Activated naive CD8-positive, alpha-beta T cell treated with anti-CD3 and anti-CD28 coated beads, Interleukin-2, amount 10 ng/mL, durations not matched to agents 7 days and 5 days (primary cell): Measurements from ENCODE around the gene COX7B2. TPM values are rescaled to one million over a fixed set of nuclear protein-coding genes. Genes with fewer than 3 reads are reported as not detected.

Experiments used
- ATAC-seq: fragments of 150-1000 bp; cut with Tn5 transposase; one replicate; pipeline ENCODE4 v1.10.0; 2021; ENCODE audit warnings: low read depth, moderate library complexity
- POLR2A ChIA-PET: fragments of 350-600 bp; sonication (Branson Sonifier 250); formaldehyde crosslinking; loops from one replicate; lab custom pipeline; 2021; ENCODE audit warnings: antibody characterized with exemption; lab: Charles Lee
- DNase-seq: peaks from one replicate; pipeline ENCODE4 v3.0.0; 2021
- H3K27ac Mint-ChIP-seq: one replicate; pipeline ENCODE4 v1.8.0; 2022; ENCODE audit warnings: mild to moderate bottlenecking, mixed read lengths
- H3K27me3 Mint-ChIP-seq: one replicate; pipeline ENCODE4 v1.8.0; 2022; ENCODE audit warnings: mild to moderate bottlenecking, moderate library complexity, mixed read lengths
- H3K36me3 Mint-ChIP-seq: one replicate; pipeline ENCODE4 v1.8.0; 2021; ENCODE audit warnings: mild to moderate bottlenecking, mixed read lengths
- H3K4me1 Mint-ChIP-seq: one replicate; pipeline ENCODE4 v1.8.0; 2021; ENCODE audit warnings: mixed read lengths
- H3K4me3 Mint-ChIP-seq: one replicate; pipeline ENCODE4 v1.8.0; 2022; ENCODE audit warnings: mild to moderate bottlenecking, moderate library complexity, mixed read lengths
- H3K9me3 Mint-ChIP-seq: one replicate; pipeline ENCODE4 v1.8.0; 2021; ENCODE audit warnings: mixed read lengths
- total RNA-seq, 2 experiments: library from RNA; stranded (reverse); gene quantifications; one replicate each; pipeline ENCODE4 v1.2.3, GENCODE V29; 2021

Gene COX7B2
- total RNA-seq, 2 experiments from 2014 or later, result not detected

GRCh38 chr4:46931981-46932380, 22.9 kb upstream of the COX7B2 start:
- no peak overlapping the region for H3K27ac Mint-ChIP-seq
- H3K4me3 Mint-ChIP-seq, result no peak overlapping the region
- H3K9me3 Mint-ChIP-seq, result no peaks in the 10 kb centered on the region
- ATAC-seq (peak; percentile 42), DNase-seq (no peak)
- H3K36me3 Mint-ChIP-seq, result no peaks in the 10 kb centered on the region
- no peaks in the 10 kb centered on the region for H3K27me3 Mint-ChIP-seq
- POLR2A ChIA-PET, result no interaction called here
- no peaks in the 10 kb centered on the region for H3K4me1 Mint-ChIP-seq

GRCh38 chr4:46930891-46931290, 21.8 kb upstream of the COX7B2 start:
- Mint-ChIP-seq H3K4me1 (no peaks in the 10 kb centered on the region), H3K27ac (no peak overlapping the region), H3K9me3 (no peaks in the 10 kb centered on the region)

GRCh38 chr4:46927201-46927600, 18.2 kb upstream of the COX7B2 start:
- Mint-ChIP-seq H3K4me3 (no peak overlapping the region), H3K27me3 (no peaks in the 10 kb centered on the region), H3K9me3 (no peaks in the 10 kb centered on the region), H3K4me1 (no peaks in the 10 kb centered on the region), H3K27ac (no peak overlapping the region), H3K36me3 (no peaks in the 10 kb centered on the region)
- ATAC-seq (no peak), DNase-seq (no peak)
- POLR2A ChIA-PET, result no interaction called here

More at GRCh38 chr4:46930891-46931290, 21.8 kb upstream of the COX7B2 start:
- Mint-ChIP-seq H3K36me3 (no peaks in the 10 kb centered on the region), H3K4me3 (no peak overlapping the region), H3K27me3 (no peaks in the 10 kb centered on the region)
- no peak for ATAC-seq
- DNase-seq, result no peak
- POLR2A ChIA-PET, result no interaction called here

GRCh38 chr4:46924789-46925529, 15.9 kb upstream of the COX7B2 start:
- no peak overlapping the region for H3K4me3 Mint-ChIP-seq
- H3K27me3 Mint-ChIP-seq, result no peaks in the 10 kb centered on the region
- H3K9me3 Mint-ChIP-seq, result no peaks in the 10 kb centered on the region
- no peaks in the 10 kb centered on the region for H3K4me1 Mint-ChIP-seq
- POLR2A ChIA-PET, result no interaction called here
- no peak for ATAC-seq
- no peak overlapping the region for H3K27ac Mint-ChIP-seq
- no peak for DNase-seq
- no peaks in the 10 kb centered on the region for H3K36me3 Mint-ChIP-seq

GRCh38 chr4:46922205-46922604, 13.2 kb upstream of the COX7B2 start:
- Mint-ChIP-seq H3K36me3 (no peaks in the 10 kb centered on the region), H3K27ac (no peak overlapping the region), H3K4me1 (no peaks in the 10 kb centered on the region), H3K9me3 (no peaks in the 10 kb centered on the region), H3K4me3 (no peak overlapping the region), H3K27me3 (no peaks in the 10 kb centered on the region)
- ATAC-seq, result no peak
- POLR2A ChIA-PET, result no interaction called here
- no peak for DNase-seq

- POLR2A ChIA-PET, result no interaction called here
- no peaks in the 10 kb centered on the region for H3K4me1 Mint-ChIP-seq
- H3K4me3 Mint-ChIP-seq, result no peak overlapping the region
- DNase-seq, result no peak
- no peaks in the 10 kb centered on the region for H3K27me3 Mint-ChIP-seq
- no peaks in the 10 kb centered on the region for H3K36me3 Mint-ChIP-seq
- H3K27ac Mint-ChIP-seq, result no peak overlapping the region
- peaks cover 2% of the 10 kb centered on the region for H3K9me3 Mint-ChIP-seq
- ATAC-seq, result no peak
These were observed 897 bp downstream of the COX7B2 start for GRCh38 chr4:46908148-46908547.

GRCh38 chr4:46900082-46900481, 9.0 kb downstream of the COX7B2 start:
- Mint-ChIP-seq H3K4me1 (no peaks in the 10 kb centered on the region), H3K4me3 (no peak overlapping the region), H3K36me3 (no peaks in the 10 kb centered on the region), H3K27me3 (no peaks in the 10 kb centered on the region), H3K27ac (no peak overlapping the region), H3K9me3 (no peaks in the 10 kb centered on the region)
- ATAC-seq (no peak), DNase-seq (no peak)
- POLR2A ChIA-PET, result no interaction called here

GRCh38 chr4:46894826-46895225, 14.2 kb downstream of the COX7B2 start:
- no peak overlapping the region for H3K27ac Mint-ChIP-seq
- no peaks in the 10 kb centered on the region for H3K4me1 Mint-ChIP-seq
- H3K9me3 Mint-ChIP-seq, result no peaks in the 10 kb centered on the region
- POLR2A ChIA-PET, result no interaction called here
- H3K4me3 Mint-ChIP-seq, result no peak overlapping the region
- H3K27me3 Mint-ChIP-seq, result no peaks in the 10 kb centered on the region
- no peaks in the 10 kb centered on the region for H3K36me3 Mint-ChIP-seq
- no peak for ATAC-seq
- DNase-seq, result no peak

- DNase-seq (no peak), ATAC-seq (no peak)
- H3K4me3 Mint-ChIP-seq, result no peak overlapping the region
- H3K27me3 Mint-ChIP-seq, result no peaks in the 10 kb centered on the region
- H3K9me3 Mint-ChIP-seq, result no peaks in the 10 kb centered on the region
- no peaks in the 10 kb centered on the region for H3K4me1 Mint-ChIP-seq
- H3K36me3 Mint-ChIP-seq, result no peaks in the 10 kb centered on the region
- POLR2A ChIA-PET, result no interaction called here
- H3K27ac Mint-ChIP-seq, result no peak overlapping the region
These were observed 19.0 kb downstream of the COX7B2 start for GRCh38 chr4:46890056-46890455.

- POLR2A ChIA-PET, result no interaction called here
- no peak overlapping the region for H3K4me3 Mint-ChIP-seq
- no peaks in the 10 kb centered on the region for H3K9me3 Mint-ChIP-seq
- no peak for ATAC-seq
- H3K27me3 Mint-ChIP-seq, result no peaks in the 10 kb centered on the region
- no peaks in the 10 kb centered on the region for H3K4me1 Mint-ChIP-seq
- no peaks in the 10 kb centered on the region for H3K36me3 Mint-ChIP-seq
- no peak for DNase-seq
- no peak overlapping the region for H3K27ac Mint-ChIP-seq
These were observed 19.6 kb downstream of the COX7B2 start for GRCh38 chr4:46889410-46889809.

- no peaks in the 10 kb centered on the region for H3K27me3 Mint-ChIP-seq
- ATAC-seq (no peak), DNase-seq (no peak)
- H3K4me1 Mint-ChIP-seq, result no peaks in the 10 kb centered on the region
- no peaks in the 10 kb centered on the region for H3K9me3 Mint-ChIP-seq
- no peak overlapping the region for H3K4me3 Mint-ChIP-seq
- H3K27ac Mint-ChIP-seq, result no peak overlapping the region
- POLR2A ChIA-PET, result no interaction called here
- H3K36me3 Mint-ChIP-seq, result no peaks in the 10 kb centered on the region
These were observed 22.3 kb downstream of the COX7B2 start for GRCh38 chr4:46886711-46887110.

- no peak for DNase-seq
- no peaks in the 10 kb centered on the region for H3K36me3 Mint-ChIP-seq
- H3K4me1 Mint-ChIP-seq, result no peaks in the 10 kb centered on the region
- POLR2A ChIA-PET, result no interaction called here
- ATAC-seq, result no peak
- H3K27me3 Mint-ChIP-seq, result no peaks in the 10 kb centered on the region
- no peak overlapping the region for H3K4me3 Mint-ChIP-seq
- H3K27ac Mint-ChIP-seq, result no peak overlapping the region
- H3K9me3 Mint-ChIP-seq, result peaks cover 1% of the 10 kb centered on the region
These were observed 30.4 kb downstream of the COX7B2 start for GRCh38 chr4:46878641-46879040.

GRCh38 chr4:46874811-46875210, 34.2 kb downstream of the COX7B2 start:
- Mint-ChIP-seq H3K4me3 (no peak overlapping the region), H3K9me3 (peaks cover 1% of the 10 kb centered on the region), H3K4me1 (no peaks in the 10 kb centered on the region)

GRCh38 chr4:46870411-46870810, 38.6 kb downstream of the COX7B2 start:
- Mint-ChIP-seq H3K27me3 (no peaks in the 10 kb centered on the region), H3K27ac (no peak overlapping the region)

More at GRCh38 chr4:46874811-46875210, 34.2 kb downstream of the COX7B2 start:
- POLR2A ChIA-PET, result no interaction called here
- no peak for ATAC-seq
- no peaks in the 10 kb centered on the region for H3K27me3 Mint-ChIP-seq
- no peak for DNase-seq
- no peaks in the 10 kb centered on the region for H3K36me3 Mint-ChIP-seq
- no peak overlapping the region for H3K27ac Mint-ChIP-seq

More at GRCh38 chr4:46870411-46870810, 38.6 kb downstream of the COX7B2 start:
- no peak for DNase-seq
- ATAC-seq, result no peak
- Mint-ChIP-seq H3K4me3 (no peak overlapping the region), H3K4me1 (no peaks in the 10 kb centered on the region), H3K9me3 (no peaks in the 10 kb centered on the region), H3K36me3 (no peaks in the 10 kb centered on the region)
- POLR2A ChIA-PET, result no interaction called here
